Globus pallidus (tissue), 1 donor: ENCODE data around the gene ZCCHC7.
"Not testable (repeated sequence)": the region's sequence is repeated elsewhere in the genome, so short reads cannot be mapped to it uniquely, and the experiment has no call there.

Experiments used
- DNase-seq: peaks from one replicate; pipeline ENCODE4 v3.0.0-alpha.2; 2015; ENCODE audit warnings: low spot score

The ZCCHC7 gene

DNA sequence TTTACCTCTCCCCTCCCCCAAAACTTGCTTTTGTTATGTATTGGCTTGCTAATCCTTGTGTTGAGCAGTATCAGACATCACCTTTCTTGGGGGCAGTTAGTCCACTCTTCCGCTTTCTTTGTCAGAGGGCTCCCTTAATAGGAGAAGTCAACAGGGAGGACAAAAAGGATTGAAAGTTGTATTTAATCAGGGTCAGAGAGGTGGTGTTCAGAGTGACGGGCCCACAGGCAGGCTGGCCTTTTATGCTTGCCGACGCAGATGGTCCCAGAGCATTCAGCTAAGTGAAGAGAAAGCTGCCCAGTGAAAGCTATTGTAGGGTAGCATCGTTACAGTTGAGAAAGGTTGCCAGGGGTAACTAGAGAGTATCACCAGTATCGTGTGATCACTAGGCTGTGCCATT, 131.1 kb downstream of the ZCCHC7 start:
- DNase-seq = no peak

DNA sequence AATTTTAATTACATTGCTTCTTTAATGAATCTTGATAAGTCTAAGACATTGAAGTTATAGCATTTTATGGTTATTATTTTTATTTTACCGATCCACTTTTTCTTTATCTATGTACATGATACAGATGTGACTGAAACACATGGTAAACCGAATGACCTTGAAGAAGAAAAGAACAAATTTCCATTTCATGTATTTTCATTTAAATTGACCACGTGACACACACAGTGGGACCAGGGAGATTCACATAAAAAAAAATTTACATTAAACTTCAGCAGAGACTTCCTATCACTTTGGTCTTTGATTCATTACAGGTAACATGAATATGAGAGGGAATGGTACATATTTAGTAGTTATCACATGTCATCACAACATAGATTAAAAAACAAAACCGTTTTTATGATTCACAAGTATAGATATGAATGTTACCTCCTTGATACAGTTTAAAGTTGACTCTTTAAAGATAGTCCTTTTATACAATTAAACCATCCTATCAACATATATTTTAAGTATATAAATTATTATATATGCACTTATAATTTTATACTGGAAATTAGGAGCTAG, 133.1 kb downstream of the ZCCHC7 start:
- no peak for DNase-seq

DNA sequence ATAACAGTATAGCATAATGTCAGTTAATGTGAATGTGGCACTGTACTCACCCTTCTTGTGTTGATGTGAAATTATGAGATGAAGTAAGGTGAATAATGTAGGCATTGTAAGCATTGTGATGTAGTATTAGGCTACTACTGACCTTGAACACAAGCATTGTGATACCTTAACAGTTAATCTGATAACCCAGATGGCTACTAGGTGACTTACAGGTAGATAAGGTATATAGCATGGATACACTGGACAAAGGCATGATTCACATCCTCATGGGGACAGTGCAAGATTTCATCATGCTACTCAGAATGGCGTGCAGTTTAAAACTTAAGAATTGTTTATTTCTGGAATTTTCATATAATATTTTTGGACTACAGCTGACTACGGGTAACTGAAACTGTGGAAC, 134.8 kb downstream of the ZCCHC7 start:
- DNase-seq = no peak

- no peak for DNase-seq
Measured at GRCh38 chr9:37255944-37256862, 135.8 kb downstream of the ZCCHC7 start.

- no peak for DNase-seq
Measured at GRCh38 chr9:37259951-37260350, 139.6 kb downstream of the ZCCHC7 start.

- peak; percentile 31 for DNase-seq
Measured at GRCh38 chr9:37262410-37262809, 142.0 kb downstream of the ZCCHC7 start.

DNA sequence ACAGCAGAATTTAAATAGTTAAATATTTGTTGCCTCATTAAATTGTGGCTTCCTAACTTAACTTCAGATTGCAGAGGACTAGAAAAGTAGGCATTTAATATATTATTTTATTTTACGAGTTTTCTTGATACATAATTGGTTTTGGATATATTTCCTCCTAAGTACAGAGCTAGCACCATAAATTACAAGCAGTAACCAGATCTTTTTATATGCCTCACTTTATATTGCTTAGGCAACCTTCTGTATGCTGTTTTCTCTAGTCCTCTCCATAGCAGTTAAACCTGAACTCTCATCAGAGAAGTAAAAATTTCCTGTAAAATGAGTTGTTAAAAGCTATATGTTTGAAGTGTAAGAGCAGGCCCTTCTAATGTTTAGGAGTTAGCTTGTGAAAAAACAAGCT, 144.2 kb downstream of the ZCCHC7 start:
- DNase-seq = no peak

GRCh38 chr9:37266630-37267029, 146.3 kb downstream of the ZCCHC7 start:
- no peak for DNase-seq

GRCh38 chr9:37269221-37269620, 148.8 kb downstream of the ZCCHC7 start:
- no peak for DNase-seq

DNA sequence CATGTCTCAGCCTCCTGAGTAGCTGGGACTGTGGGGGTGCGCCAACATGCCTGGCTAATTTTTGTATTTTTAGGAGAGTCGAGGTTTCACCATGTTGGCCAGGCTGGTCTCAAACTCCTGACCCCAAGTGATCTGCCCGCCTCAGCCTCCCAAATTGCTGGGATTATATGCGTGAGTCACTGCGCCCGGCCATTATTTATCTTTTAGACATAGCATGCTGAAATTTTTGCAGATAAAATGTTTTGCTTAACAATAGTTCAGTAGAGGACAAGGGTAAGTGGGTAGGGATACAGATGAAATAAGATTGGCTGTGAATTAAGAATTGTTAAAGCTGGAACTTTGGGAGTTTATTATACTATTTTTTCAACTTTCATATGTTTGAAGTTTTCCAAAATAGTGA, 151.3 kb downstream of the ZCCHC7 start:
- DNase-seq = no peak

GRCh38 chr9:37273595-37273994, 153.2 kb downstream of the ZCCHC7 start:
- DNase-seq = no peak

DNA sequence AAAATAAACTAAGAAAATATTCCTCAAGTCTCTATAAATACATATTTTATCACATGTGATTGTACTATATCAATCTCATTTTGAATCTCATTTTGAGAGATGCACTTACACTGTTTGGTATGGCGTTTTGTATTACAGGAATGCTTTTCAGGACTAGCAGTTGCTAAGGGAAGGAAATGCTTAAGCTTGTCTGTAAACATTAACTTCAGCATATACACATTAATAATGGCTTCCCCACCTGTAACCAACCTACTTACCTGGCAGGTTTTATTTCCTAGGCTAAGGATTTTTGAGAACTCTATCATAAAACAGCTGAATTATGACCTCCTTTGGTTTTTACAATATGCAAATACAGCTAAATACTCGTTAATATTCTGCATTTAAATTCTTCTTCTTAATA, 161.2 kb downstream of the ZCCHC7 start:
- no peak for DNase-seq

GRCh38 chr9:37283730-37284325, 163.5 kb downstream of the ZCCHC7 start:
- DNase-seq = no peak

GRCh38 chr9:37284636-37285035, 164.3 kb downstream of the ZCCHC7 start:
- DNase-seq = no peak

DNA sequence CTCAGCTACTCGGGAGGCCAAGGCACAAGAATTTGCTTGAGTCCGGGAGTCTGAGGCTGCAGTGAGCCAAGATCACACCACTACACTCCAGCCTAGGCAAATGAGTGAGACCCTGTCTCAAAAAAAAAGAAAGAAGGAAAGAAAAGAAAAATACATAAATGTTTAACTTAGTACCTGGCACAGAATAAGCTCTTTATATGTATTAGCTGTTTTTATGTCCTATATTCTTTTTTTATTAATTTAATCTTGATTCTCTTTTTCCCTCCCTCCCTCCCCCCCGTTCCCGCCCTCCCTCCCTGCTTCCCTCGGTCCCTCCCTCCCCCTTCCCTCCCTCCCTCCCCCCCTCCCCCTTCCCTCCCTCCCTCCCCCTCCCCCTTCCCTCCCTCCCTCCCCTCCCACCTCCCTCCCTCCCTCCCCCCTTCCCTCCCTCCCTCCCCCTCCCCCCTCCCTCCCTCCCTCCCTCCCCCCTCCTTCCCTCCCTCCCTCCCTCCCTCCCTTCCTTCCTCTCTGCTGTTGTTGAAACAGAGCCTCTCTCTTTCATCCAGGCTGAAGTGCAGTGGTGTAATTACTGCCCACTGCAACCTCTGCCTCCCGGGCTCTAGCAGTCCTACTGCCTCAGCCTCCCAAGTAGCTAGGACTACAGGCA, 166.3 kb downstream of the ZCCHC7 start:
- DNase-seq = no peak

GRCh38 chr9:37287317-37287716, 166.9 kb downstream of the ZCCHC7 start:
- no peak for DNase-seq

DNA sequence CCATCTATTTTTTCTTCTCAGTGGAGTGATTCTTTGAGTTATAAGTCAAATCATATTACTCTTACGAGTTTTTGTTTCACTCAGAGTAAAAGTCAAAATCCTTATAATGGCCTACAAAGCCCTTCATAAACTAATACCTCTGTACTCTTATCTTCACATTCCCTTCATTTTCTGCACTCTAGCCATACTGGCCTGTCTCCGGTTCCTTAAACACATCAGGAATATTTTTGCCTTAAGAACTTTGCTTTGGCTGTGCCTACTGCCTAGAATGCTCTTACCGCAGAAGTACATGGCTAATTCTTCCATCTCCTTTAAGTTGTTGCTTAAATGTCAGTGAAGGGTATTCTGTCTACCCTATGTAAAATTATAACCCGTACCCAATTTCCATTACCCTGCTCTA, 169.3 kb downstream of the ZCCHC7 start:
- no peak for DNase-seq

GRCh38 chr9:37290366-37290939, 170.1 kb downstream of the ZCCHC7 start:
- no peak for DNase-seq

GRCh38 chr9:37290940-37291485, 170.6 kb downstream of the ZCCHC7 start:
- no peak for DNase-seq

DNA sequence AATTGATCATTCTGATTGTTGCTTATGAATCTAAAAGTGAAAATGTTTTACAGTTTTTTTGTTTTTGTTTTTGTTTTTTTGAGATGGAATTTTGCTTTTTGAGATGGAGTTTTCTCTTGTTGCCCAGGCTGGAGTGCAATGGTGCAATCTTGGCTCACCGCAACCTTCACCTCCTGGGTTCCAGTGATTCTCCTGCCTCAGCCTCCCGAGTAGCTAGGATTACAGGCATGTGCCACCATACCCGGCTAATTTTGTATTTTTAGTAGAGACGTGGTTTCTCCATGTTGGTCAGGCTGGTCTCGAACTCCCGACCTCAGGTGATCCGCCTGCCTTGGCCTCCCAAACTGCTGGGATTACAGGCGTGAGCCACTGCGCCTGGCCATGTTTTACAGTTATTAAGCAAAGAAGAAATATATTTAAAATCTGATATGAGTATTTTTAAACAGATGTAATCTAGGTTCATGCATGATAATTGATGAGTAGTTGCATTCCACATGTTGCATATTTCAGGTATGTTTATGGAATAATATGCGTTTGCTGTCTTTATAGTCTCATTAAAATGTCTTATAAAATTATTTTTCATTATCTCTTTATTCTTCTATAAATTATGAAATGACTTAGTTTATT, 171.4 kb downstream of the ZCCHC7 start:
- not testable (repeated sequence) for DNase-seq

DNA sequence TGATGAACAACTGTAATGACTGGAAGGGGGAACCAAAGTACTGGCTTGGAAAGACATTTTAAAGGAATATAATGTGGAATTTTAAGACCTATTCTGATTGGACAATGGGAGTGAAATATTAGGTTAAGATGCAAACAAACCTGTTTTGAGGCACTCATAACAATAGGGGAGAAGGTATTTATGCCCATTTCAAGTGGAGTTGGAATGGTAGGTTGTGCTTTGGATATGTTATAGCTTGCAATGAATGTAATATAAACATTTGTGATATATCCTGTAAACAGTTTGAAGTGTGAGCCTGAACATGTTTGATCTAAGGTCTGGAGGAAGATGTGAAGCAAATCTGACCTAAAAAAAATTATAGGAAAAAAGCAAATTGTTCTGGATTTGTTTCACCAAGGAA, 172.5 kb downstream of the ZCCHC7 start:
- no peak for DNase-seq
